Body of pancreas (tissue), 4 donors: ENCODE data around the gene ASS1.

Experiments
- POLR2A ChIP-seq, 3 donors: fragments of 450-650 bp; IDR thresholded peaks; one replicate each; pipeline ENCODE4 v1.6.1; 2016; ENCODE audit warnings: antibody characterized with exemption in 3 of 3, mild to moderate bottlenecking in 2 of 3
- TF ChIP-seq, protein P1 (sequence below), 7 experiments: fragments of 450-650 bp in 4 of 7; fragments of 200-600 bp in 3 of 7; sonication (generic) in 3 of 7; IDR thresholded peaks; one replicate each; pipeline ENCODE4 v1.5.1; 2016 to 2019; ENCODE audit warnings: antibody characterized with exemption in 7 of 7

DNA sequence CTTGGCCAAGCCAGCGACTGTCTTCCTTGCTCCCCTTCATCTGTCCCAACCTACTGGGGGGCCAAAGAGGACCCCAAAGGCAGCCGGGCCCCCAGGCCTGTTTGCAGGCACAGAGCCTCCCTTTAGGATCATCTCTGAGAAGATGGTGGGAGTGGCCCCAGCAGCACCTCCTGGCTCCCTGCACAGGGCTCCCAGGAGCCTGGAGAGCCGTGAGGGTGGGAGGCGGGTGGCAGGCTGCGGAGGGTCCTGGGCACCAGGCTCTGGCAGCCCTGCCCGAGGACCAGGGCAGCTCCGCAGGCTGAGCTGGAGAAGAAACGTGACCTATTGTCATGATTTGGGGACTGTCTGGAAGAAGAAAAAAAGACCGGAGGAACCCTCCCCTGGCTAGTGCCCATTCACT is 33.4 kb downstream of the ASS1 start:
- TF ChIP-seq POLR2A (IDR thresholded peaks at IDR 0.05): no peak
- TF ChIP-seq, protein P1, sequence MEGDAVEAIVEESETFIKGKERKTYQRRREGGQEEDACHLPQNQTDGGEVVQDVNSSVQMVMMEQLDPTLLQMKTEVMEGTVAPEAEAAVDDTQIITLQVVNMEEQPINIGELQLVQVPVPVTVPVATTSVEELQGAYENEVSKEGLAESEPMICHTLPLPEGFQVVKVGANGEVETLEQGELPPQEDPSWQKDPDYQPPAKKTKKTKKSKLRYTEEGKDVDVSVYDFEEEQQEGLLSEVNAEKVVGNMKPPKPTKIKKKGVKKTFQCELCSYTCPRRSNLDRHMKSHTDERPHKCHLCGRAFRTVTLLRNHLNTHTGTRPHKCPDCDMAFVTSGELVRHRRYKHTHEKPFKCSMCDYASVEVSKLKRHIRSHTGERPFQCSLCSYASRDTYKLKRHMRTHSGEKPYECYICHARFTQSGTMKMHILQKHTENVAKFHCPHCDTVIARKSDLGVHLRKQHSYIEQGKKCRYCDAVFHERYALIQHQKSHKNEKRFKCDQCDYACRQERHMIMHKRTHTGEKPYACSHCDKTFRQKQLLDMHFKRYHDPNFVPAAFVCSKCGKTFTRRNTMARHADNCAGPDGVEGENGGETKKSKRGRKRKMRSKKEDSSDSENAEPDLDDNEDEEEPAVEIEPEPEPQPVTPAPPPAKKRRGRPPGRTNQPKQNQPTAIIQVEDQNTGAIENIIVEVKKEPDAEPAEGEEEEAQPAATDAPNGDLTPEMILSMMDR (IDR thresholded peaks at IDR 0.05): no peak
